Astrocyte (in vitro differentiated cells and primary cell): ENCODE measurements around the gene LTBP2.

Experiments used
- EZH2 ChIP-seq: IDR thresholded peaks from 2 replicates; pipeline ENCODE4 v1.6.1; 2012; ENCODE audit warnings: mild to moderate bottlenecking, low read length, inconsistent platforms; ENCODE audit not compliant: insufficient read depth
- TF ChIP-seq, protein P1 (sequence below): IDR thresholded peaks from 2 replicates; pipeline ENCODE4 v1.5.1; 2011; ENCODE audit warnings: low read depth, mild to moderate bottlenecking, inconsistent platforms, low read length, moderate library complexity; ENCODE audit not compliant: insufficient read depth

DNA sequence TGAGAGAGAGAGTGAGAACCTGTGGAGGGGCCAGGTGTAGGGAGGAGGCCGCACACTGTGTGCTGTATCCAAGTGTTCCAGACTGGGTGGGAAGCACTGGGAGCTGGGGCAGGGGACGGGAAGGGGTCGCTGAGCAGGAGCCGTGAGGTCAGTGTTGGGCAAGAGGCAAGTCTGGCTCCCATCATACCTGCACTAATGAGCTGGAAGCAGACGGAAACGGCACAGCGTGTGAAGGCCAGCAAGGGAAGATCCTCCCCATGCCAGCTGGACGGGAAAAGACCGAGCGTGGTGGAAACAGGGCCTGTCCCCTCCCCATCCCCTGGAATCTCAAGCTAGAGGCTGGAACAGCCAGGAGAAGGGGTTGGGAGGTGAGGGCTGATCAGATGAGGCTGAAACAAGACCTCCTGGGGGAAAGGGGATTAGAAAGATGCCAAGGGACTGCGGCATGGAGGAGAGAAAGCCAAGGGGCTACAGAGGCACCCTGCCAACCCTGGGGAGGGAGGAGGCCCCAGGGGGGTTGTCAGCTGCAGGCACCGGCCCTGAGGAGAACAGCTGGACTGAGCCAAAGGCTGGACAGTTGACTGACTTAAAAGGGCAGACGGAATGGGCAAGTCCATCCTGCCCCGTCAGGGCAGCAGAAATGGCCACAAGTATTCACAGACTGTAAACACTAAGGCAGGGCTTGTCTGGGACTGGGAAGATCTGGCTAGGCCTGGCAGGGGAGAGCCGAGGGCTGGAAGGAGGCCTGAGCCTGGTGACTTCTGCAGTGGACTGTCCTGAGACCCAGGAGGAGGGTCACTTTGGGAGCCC lies 19.0 kb upstream of the LTBP2 start:
- TF ChIP-seq, protein P1, sequence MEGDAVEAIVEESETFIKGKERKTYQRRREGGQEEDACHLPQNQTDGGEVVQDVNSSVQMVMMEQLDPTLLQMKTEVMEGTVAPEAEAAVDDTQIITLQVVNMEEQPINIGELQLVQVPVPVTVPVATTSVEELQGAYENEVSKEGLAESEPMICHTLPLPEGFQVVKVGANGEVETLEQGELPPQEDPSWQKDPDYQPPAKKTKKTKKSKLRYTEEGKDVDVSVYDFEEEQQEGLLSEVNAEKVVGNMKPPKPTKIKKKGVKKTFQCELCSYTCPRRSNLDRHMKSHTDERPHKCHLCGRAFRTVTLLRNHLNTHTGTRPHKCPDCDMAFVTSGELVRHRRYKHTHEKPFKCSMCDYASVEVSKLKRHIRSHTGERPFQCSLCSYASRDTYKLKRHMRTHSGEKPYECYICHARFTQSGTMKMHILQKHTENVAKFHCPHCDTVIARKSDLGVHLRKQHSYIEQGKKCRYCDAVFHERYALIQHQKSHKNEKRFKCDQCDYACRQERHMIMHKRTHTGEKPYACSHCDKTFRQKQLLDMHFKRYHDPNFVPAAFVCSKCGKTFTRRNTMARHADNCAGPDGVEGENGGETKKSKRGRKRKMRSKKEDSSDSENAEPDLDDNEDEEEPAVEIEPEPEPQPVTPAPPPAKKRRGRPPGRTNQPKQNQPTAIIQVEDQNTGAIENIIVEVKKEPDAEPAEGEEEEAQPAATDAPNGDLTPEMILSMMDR, result no peak
- TF ChIP-seq EZH2, result no peak
